ENCODE results near the gene TMEM203.

GRCh38 chr9:137225699-137226331, 20.4 kb upstream of the TMEM203 start:
- TF ChIP-seq ZFX (IDR thresholded peaks at IDR 0.05), result no peak
- TF ChIP-seq CTCF (conservative IDR thresholded peaks at IDR 0.05), result no peak
